ENCODE measurements around the gene PRKAA1. TPM values are rescaled to one million over a fixed set of nuclear protein-coding genes. Genes with fewer than 3 reads are reported as not detected.
"Not testable (repeated sequence)": the region's sequence is repeated elsewhere in the genome, so short reads cannot be mapped to it uniquely, and the experiment has no call there.

PRKAA1 gene
- total and polyA plus RNA-seq, 2 donors = 31.6 to 43.5 TPM

DNA sequence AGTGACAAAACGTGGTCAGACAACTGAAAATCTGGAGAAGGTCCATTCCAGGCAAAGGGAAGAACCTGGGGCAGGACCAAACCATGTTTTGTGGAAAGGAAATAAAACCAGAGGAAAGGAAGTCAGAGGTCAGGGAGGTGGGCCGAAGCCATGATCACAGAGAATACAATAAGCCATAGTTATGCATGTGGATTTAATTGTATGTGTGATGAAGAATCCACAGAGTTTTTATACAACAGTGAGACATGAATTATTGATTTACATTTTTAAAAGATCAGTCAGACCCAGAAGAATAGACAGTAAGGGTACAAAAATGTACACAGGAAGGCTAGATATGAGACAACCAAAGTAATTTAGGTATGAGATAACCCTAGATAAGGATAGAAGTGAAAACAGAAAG lies 63.2 kb downstream of the PRKAA1 start:
- no peak for DNase-seq (ENCODE audit: low read depth in 6 of 9, low spot score in 9 of 9)
- H3K27ac ChIP-seq (ENCODE audit: low read depth in 1 of 2, low read length in 1 of 2) = no peak overlapping the region
- WGBS = 96% methylated on average over 2 of the region's 2 CpGs

DNA sequence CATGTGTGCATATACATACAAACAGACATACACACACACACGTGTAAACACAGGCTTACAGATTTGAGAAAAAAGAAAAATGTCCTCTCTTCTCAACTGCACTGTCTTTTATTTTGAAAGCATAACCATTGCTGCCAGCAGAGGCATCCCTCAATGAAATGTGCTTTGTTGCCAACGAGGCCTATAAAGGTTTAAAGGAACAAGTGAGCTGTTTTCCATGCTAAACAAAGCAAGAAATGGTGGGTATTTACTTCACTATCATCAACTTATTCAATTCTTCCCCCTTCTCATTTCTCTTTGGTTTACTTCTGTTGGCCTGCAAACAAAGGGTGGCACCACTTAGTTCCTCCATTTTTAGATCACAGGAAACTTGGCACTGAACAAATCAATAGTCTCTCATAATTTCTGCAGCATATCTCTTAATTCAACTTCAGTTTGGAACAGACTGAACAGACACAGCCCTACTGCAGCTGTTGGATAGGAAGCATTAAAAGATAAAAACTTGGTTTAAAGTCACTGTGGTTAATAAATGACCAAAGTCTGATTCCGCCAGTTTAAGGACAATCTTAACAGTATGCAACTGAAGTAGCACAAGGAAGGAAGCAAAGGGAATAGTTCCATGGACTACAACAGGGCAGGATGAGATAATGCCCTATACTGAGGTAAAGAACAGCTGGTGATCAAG lies 64.2 kb downstream of the PRKAA1 start:
- no peaks in the 10 kb centered on the region for H3K36me3 ChIP-seq (ENCODE audit: control insufficient read depth in 2 of 2, insufficient read depth in 2 of 2, low read length in 1 of 2)
- DNase-seq (ENCODE audit: low read depth in 6 of 9, low spot score in 9 of 9) = no peak
- H3K4me3 ChIP-seq (ENCODE audit: low read length in 2 of 2) = no peak overlapping the region
- no peak overlapping the region for H3K27ac ChIP-seq (ENCODE audit: low read depth in 1 of 2, low read length in 1 of 2)
- H3K27me3 ChIP-seq (ENCODE audit: control insufficient read depth in 2 of 2, insufficient read depth in 1 of 2, low read length in 1 of 2) = no peaks in the 10 kb centered on the region
- no peaks in the 10 kb centered on the region for H3K4me1 ChIP-seq (ENCODE audit: control insufficient read depth in 2 of 2, insufficient read depth in 2 of 2, low read length in 2 of 2)
- no peaks in the 10 kb centered on the region for H3K9me3 ChIP-seq (ENCODE audit: control insufficient read depth in 2 of 2, insufficient read depth in 1 of 2, low read length in 1 of 2)
- WGBS = 70% methylated on average over 3 of the region's 3 CpGs

More for the DNA sequence above, 63.2 kb downstream of the PRKAA1 start:
- Histone ChIP-seq H3K9me3 (ENCODE audit: control insufficient read depth in 2 of 2, insufficient read depth in 1 of 2, low read length in 1 of 2) (no peaks in the 10 kb centered on the region), H3K27me3 (ENCODE audit: control insufficient read depth in 2 of 2, insufficient read depth in 1 of 2, low read length in 1 of 2) (no peaks in the 10 kb centered on the region), H3K4me1 (ENCODE audit: control insufficient read depth in 2 of 2, insufficient read depth in 2 of 2, low read length in 2 of 2) (no peaks in the 10 kb centered on the region), H3K4me3 (ENCODE audit: low read length in 2 of 2) (no peak overlapping the region), H3K36me3 (ENCODE audit: control insufficient read depth in 2 of 2, insufficient read depth in 2 of 2, low read length in 1 of 2) (no peaks in the 10 kb centered on the region)

DNA sequence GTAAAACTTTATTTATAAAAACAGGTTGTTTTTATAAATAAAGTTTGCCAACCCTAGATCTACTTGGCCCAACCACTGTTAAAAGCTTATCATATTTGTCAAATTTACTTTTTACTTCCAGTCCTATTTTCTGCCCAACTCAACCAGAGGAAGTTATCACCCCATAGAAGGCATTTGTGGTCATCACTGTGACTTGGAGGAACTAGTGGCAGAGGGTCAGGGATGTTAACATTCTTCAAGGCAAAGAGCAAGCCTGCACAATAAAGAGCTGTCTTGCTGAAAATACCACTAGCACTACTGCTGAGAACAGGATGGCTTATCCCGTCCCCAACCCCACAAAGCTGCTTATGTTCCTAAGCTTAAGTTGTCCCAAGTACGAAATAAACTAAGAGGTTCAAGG lies 64.7 kb downstream of the PRKAA1 start:
- no peaks in the 10 kb centered on the region for H3K27me3 ChIP-seq (ENCODE audit: control insufficient read depth in 2 of 2, insufficient read depth in 1 of 2, low read length in 1 of 2)
- H3K9me3 ChIP-seq (ENCODE audit: control insufficient read depth in 2 of 2, insufficient read depth in 1 of 2, low read length in 1 of 2) = no peaks in the 10 kb centered on the region
- 97% methylated on average over 2 of the region's 2 CpGs for WGBS
- no peaks in the 10 kb centered on the region for H3K36me3 ChIP-seq (ENCODE audit: control insufficient read depth in 2 of 2, insufficient read depth in 2 of 2, low read length in 1 of 2)
- no peaks in the 10 kb centered on the region for H3K4me1 ChIP-seq (ENCODE audit: control insufficient read depth in 2 of 2, insufficient read depth in 2 of 2, low read length in 2 of 2)
- H3K27ac ChIP-seq (ENCODE audit: low read depth in 1 of 2, low read length in 1 of 2) = no peak overlapping the region
- DNase-seq (ENCODE audit: low read depth in 6 of 9, low spot score in 9 of 9) = no peak
- no peak overlapping the region for H3K4me3 ChIP-seq (ENCODE audit: low read length in 2 of 2)

DNA sequence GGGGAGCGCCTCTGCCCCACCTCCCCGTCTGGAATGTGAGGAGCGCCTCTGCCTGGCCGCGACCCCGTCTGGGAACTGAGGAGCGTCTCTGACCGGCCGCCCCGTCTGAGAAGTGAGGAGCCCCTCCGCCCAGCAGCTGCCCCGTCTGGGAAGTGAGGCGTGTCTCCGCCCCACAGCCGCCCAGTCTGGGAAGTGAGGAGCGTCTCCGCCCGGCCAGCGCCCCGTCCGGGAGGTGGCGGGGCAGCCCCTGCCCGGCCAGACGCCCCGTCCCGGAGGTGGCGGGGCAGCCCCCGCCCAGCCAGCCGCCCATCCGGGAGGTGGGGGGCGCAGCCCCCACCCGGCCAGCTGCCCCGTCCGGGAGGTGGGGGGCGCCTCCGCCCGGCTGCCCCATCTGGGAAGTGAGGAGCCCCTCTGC lies 75.7 kb downstream of the PRKAA1 start:
- not testable (repeated sequence) for H3K4me1 ChIP-seq (ENCODE audit: control insufficient read depth in 2 of 2, insufficient read depth in 2 of 2, low read length in 2 of 2); H3K9me3 ChIP-seq (ENCODE audit: control insufficient read depth in 2 of 2, insufficient read depth in 1 of 2, low read length in 1 of 2); H3K4me3 ChIP-seq (ENCODE audit: low read length in 2 of 2); H3K27me3 ChIP-seq (ENCODE audit: control insufficient read depth in 2 of 2, insufficient read depth in 1 of 2, low read length in 1 of 2); DNase-seq (ENCODE audit: low read depth in 6 of 9, low spot score in 9 of 9); H3K27ac ChIP-seq (ENCODE audit: low read depth in 1 of 2, low read length in 1 of 2)
- H3K36me3 ChIP-seq (ENCODE audit: control insufficient read depth in 2 of 2, insufficient read depth in 2 of 2, low read length in 1 of 2) = peaks cover 12% of the 10 kb centered on the region in 2 donors
- 94% methylated on average over 37 of the region's 37 CpGs for WGBS

DNA sequence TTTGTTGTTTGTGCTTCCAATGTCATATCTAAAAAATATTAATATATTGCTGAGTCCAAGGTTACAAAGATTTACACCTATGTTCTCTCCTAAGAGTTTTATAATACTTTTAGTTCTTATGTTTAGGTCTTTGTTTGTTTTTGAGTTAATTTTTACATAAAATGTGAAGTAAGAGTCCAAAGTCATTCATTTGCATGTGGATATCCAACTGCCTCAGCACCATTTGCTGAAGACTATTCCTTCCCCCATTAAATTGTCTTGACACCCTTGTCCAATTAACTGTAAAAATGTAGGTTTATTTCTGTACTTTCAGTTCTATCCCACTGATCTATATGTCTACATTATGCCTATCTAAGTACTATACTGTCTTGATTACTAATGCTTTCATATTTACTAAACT lies 78.1 kb downstream of the PRKAA1 start:
- Histone ChIP-seq H3K4me3 (ENCODE audit: low read length in 2 of 2) (no peak overlapping the region), H3K27me3 (ENCODE audit: control insufficient read depth in 2 of 2, insufficient read depth in 1 of 2, low read length in 1 of 2) (no peaks in the 10 kb centered on the region), H3K36me3 (ENCODE audit: control insufficient read depth in 2 of 2, insufficient read depth in 2 of 2, low read length in 1 of 2) (peaks cover 12% of the 10 kb centered on the region in 2 donors), H3K4me1 (ENCODE audit: control insufficient read depth in 2 of 2, insufficient read depth in 2 of 2, low read length in 2 of 2) (no peaks in the 10 kb centered on the region), H3K27ac (ENCODE audit: low read depth in 1 of 2, low read length in 1 of 2) (no peak overlapping the region), H3K9me3 (ENCODE audit: control insufficient read depth in 2 of 2, insufficient read depth in 1 of 2, low read length in 1 of 2) (peaks cover 0 to 6% of the 10 kb centered on the region in 2 donors)
- no peak for DNase-seq (ENCODE audit: low read depth in 6 of 9, low spot score in 9 of 9)

DNA sequence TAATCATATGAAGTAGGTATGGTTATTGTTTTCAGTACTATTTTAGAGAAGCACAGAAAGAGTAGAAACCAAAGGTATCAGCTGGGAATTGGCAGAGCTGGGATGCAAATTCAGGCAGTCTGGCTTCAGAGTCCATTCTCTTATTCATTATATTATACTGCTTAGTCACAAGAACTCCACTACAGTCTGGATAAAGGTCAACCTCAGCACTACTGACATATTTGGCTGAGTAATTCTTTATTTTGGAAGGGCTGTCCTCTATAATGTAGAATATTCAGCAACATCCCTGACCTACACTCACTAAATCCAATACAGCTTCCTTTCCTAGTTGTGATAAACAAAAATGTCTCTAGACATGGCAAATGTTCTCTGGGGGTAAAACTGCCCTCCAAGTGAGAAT lies 80.9 kb downstream of the PRKAA1 start:
- peaks cover 0 to 4% of the 10 kb centered on the region in 2 donors for H3K9me3 ChIP-seq (ENCODE audit: control insufficient read depth in 2 of 2, insufficient read depth in 1 of 2, low read length in 1 of 2)
- H3K27ac ChIP-seq (ENCODE audit: low read depth in 1 of 2, low read length in 1 of 2) = no peak overlapping the region
- no peaks in the 10 kb centered on the region for H3K4me1 ChIP-seq (ENCODE audit: control insufficient read depth in 2 of 2, insufficient read depth in 2 of 2, low read length in 2 of 2)
- H3K36me3 ChIP-seq (ENCODE audit: control insufficient read depth in 2 of 2, insufficient read depth in 2 of 2, low read length in 1 of 2) = peaks cover 8 to 12% of the 10 kb centered on the region in 2 donors
- no peak for DNase-seq (ENCODE audit: low read depth in 6 of 9, low spot score in 9 of 9)
- no peak overlapping the region for H3K4me3 ChIP-seq (ENCODE audit: low read length in 2 of 2)
- no peaks in the 10 kb centered on the region for H3K27me3 ChIP-seq (ENCODE audit: control insufficient read depth in 2 of 2, insufficient read depth in 1 of 2, low read length in 1 of 2)

DNA sequence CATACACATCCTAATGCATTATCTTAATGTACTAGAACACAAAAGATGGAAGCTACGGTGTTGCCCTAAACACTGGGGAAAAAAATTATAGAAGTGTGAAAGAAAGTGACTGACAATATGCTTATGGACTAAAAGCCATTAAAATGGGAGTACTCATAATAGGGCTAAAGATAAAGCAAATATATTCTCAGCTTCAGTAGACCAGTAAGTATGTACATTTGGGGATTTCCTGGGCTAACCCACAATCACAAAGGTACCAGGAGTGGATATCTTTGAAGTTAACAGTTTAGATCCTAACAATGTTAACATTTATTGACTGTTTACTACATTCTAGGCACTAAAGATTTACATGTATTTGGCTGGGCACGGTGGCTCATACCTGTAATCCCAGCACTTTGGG lies 81.6 kb downstream of the PRKAA1 start:
- 98% methylated on average over 2 of the region's 2 CpGs for WGBS
- H3K4me3 ChIP-seq (ENCODE audit: low read length in 2 of 2) = no peak overlapping the region
- H3K27me3 ChIP-seq (ENCODE audit: control insufficient read depth in 2 of 2, insufficient read depth in 1 of 2, low read length in 1 of 2) = no peaks in the 10 kb centered on the region
- H3K4me1 ChIP-seq (ENCODE audit: control insufficient read depth in 2 of 2, insufficient read depth in 2 of 2, low read length in 2 of 2) = no peaks in the 10 kb centered on the region
- H3K36me3 ChIP-seq (ENCODE audit: control insufficient read depth in 2 of 2, insufficient read depth in 2 of 2, low read length in 1 of 2) = peaks cover 3 to 12% of the 10 kb centered on the region in 2 donors
- no peak overlapping the region for H3K27ac ChIP-seq (ENCODE audit: low read depth in 1 of 2, low read length in 1 of 2)
- H3K9me3 ChIP-seq (ENCODE audit: control insufficient read depth in 2 of 2, insufficient read depth in 1 of 2, low read length in 1 of 2) = no peaks in the 10 kb centered on the region
- DNase-seq (ENCODE audit: low read depth in 6 of 9, low spot score in 9 of 9) = no peak

DNA sequence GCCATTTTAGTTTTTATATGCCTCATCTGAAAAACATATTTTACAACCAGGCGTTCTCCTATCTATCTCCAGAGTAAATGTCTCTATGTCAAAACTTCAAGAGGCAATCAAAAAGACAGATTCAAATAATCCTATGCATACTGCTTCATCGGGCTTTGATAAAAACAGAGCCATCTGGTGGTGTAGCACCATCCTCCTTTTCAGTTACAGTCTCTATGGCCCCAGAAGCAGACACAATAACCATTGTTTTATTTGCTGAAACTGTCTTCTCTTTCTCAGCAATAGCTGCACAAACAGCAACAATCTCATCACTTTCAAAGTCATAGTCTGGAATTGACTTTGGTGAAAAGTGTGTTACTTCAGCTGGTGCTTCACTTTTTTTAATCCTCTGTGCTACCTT lies 82.2 kb downstream of the PRKAA1 start:
- H3K4me3 ChIP-seq (ENCODE audit: low read length in 2 of 2) = no peak overlapping the region
- peaks cover 2 to 8% of the 10 kb centered on the region in 2 donors for H3K36me3 ChIP-seq (ENCODE audit: control insufficient read depth in 2 of 2, insufficient read depth in 2 of 2, low read length in 1 of 2)
- H3K27ac ChIP-seq (ENCODE audit: low read depth in 1 of 2, low read length in 1 of 2) = no peak overlapping the region
- H3K4me1 ChIP-seq (ENCODE audit: control insufficient read depth in 2 of 2, insufficient read depth in 2 of 2, low read length in 2 of 2) = no peaks in the 10 kb centered on the region
- H3K9me3 ChIP-seq (ENCODE audit: control insufficient read depth in 2 of 2, insufficient read depth in 1 of 2, low read length in 1 of 2) = no peaks in the 10 kb centered on the region
- H3K27me3 ChIP-seq (ENCODE audit: control insufficient read depth in 2 of 2, insufficient read depth in 1 of 2, low read length in 1 of 2) = no peaks in the 10 kb centered on the region
- no peak for DNase-seq (ENCODE audit: low read depth in 6 of 9, low spot score in 9 of 9)
- WGBS = 82% methylated on average over 2 of the region's 2 CpGs

DNA sequence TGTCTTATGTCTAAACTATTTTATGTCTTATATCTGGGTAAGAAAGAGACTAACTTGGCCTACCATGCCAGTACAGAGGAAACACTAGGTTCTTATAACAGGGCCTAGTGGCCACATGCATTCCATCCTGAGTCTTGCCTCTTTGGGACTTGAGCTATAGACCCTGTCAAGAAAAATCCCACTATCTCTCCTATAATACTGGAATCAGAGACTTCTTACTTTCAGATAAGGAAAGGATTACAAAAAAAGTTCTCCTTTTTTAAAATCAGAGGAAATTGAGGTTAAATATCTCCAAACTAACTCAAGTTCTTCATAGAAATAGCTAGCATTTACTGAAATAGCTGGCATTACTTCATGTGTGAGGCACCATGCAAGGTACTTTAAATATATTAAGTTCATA lies 84.2 kb downstream of the PRKAA1 start:
- H3K27ac ChIP-seq (ENCODE audit: low read depth in 1 of 2, low read length in 1 of 2) = no peak overlapping the region
- no peaks in the 10 kb centered on the region for H3K4me1 ChIP-seq (ENCODE audit: control insufficient read depth in 2 of 2, insufficient read depth in 2 of 2, low read length in 2 of 2)
- no peak overlapping the region for H3K4me3 ChIP-seq (ENCODE audit: low read length in 2 of 2)
- no peak for DNase-seq (ENCODE audit: low read depth in 6 of 9, low spot score in 9 of 9)
- no peaks in the 10 kb centered on the region for H3K27me3 ChIP-seq (ENCODE audit: control insufficient read depth in 2 of 2, insufficient read depth in 1 of 2, low read length in 1 of 2)
- peaks cover 0 to 4% of the 10 kb centered on the region in 2 donors for H3K36me3 ChIP-seq (ENCODE audit: control insufficient read depth in 2 of 2, insufficient read depth in 2 of 2, low read length in 1 of 2)
- H3K9me3 ChIP-seq (ENCODE audit: control insufficient read depth in 2 of 2, insufficient read depth in 1 of 2, low read length in 1 of 2) = no peaks in the 10 kb centered on the region

DNA sequence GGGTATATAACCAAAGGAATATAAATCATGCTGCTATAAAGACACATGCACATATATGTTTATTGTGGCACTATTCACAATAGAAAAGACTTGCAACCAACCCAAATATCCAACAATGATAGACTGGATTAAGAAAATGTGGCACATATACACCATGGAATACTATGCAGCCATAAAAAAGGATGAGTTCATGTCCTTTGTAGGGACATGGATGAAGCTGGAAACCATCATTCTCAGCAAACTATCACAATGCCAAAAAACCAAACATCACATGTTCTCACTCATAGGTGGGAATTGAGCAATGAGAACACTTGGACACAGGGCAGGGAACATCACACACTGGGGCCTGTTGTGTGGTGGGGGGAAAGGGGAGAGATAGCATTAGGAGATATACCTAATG lies 87.6 kb downstream of the PRKAA1 start:
- not testable (repeated sequence) for H3K4me3 ChIP-seq (ENCODE audit: low read length in 2 of 2); H3K27me3 ChIP-seq (ENCODE audit: control insufficient read depth in 2 of 2, insufficient read depth in 1 of 2, low read length in 1 of 2); H3K9me3 ChIP-seq (ENCODE audit: control insufficient read depth in 2 of 2, insufficient read depth in 1 of 2, low read length in 1 of 2); DNase-seq (ENCODE audit: low read depth in 6 of 9, low spot score in 9 of 9); H3K4me1 ChIP-seq (ENCODE audit: control insufficient read depth in 2 of 2, insufficient read depth in 2 of 2, low read length in 2 of 2); H3K27ac ChIP-seq (ENCODE audit: low read depth in 1 of 2, low read length in 1 of 2); H3K36me3 ChIP-seq (ENCODE audit: control insufficient read depth in 2 of 2, insufficient read depth in 2 of 2, low read length in 1 of 2)
